Activated naive CD4-positive, alpha-beta T cell treated with anti-CD3 and anti-CD28 coated beads for 36 hours (primary cell): ENCODE results near the gene RAD9A. TPM values are rescaled to one million over a fixed set of nuclear protein-coding genes. Genes with fewer than 3 reads are reported as not detected.

Experiments
- CTCF ChIA-PET: fragments of 350-600 bp; sonication (Branson Sonifier 250); formaldehyde crosslinking; loops from one replicate; lab custom pipeline; 2021; ENCODE audit warnings: antibody characterized with exemption; lab: Charles Lee
- DNase-seq: peaks from one replicate; pipeline ENCODE4 v3.0.0-alpha.2; 2020
- H3K27ac Mint-ChIP-seq: one replicate; pipeline ENCODE4 v1.8.0; 2021; ENCODE audit warnings: mild to moderate bottlenecking, mixed read lengths
- H3K27me3 Mint-ChIP-seq: one replicate; pipeline ENCODE4 v1.8.0; 2021; ENCODE audit warnings: low read depth, mixed read lengths
- H3K36me3 Mint-ChIP-seq: one replicate; pipeline ENCODE4 v1.8.0; 2021; ENCODE audit warnings: low read depth, mixed read lengths
- H3K4me1 Mint-ChIP-seq: one replicate; pipeline ENCODE4 v1.8.0; 2021; ENCODE audit warnings: low read depth, mixed read lengths
- H3K4me3 Mint-ChIP-seq: one replicate; pipeline ENCODE4 v1.8.0; 2021; ENCODE audit warnings: mild to moderate bottlenecking, moderate library complexity, mixed read lengths
- H3K9me3 Mint-ChIP-seq: one replicate; pipeline ENCODE4 v1.8.0; 2021; ENCODE audit warnings: mixed read lengths
- intact Hi-C: fragments of 100-400 bp; cut with micrococcal nuclease; formaldehyde crosslinking; loops from one replicate; pipeline ENCODE4 v1.15.1; 2023
- total RNA-seq, 2 experiments: library from RNA; stranded (reverse); gene quantifications; one replicate each; pipeline ENCODE4 v1.2.3, GENCODE V29; 2021

Gene RAD9A
- total RNA-seq, 2 experiments from 2014 or later, result 29.5 to 30.7 TPM

- Mint-ChIP-seq H3K27me3 (no peaks in the 10 kb centered on the region), H3K9me3 (no peaks in the 10 kb centered on the region), H3K27ac (peak overlapping the region; percentile 62), H3K36me3 (peaks cover 19% of the 10 kb centered on the region), H3K4me3 (peak overlapping the region; percentile 60), H3K4me1 (peaks cover 74% of the 10 kb centered on the region)
- no peak for DNase-seq
- CTCF ChIA-PET, result no interaction called here
- intact Hi-C loops, result no loop called here
Observed at GRCh38 chr11:67442504-67443404, 51.0 kb downstream of the RAD9A start.

DNA sequence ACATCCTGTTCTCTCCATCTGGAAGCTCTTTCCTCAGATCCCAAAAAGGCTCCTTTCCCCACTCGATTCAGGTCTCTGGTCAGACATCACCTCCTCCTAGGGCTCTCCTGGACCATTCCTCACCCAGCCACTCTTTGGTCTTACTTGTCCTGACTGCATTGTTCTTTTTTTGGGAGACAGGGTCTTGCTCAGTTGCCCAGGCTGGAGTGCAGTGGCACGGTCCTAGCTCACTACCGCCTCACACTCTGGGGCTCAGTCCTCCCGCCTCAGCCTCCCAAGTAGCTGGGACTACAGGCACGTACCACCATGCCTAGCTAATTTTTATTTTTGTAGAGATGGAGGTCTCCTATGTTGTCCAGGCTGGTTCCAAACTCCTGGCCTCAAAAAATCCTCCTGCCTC lies 53.7 kb downstream of the RAD9A start:
- DNase-seq, result no peak
- CTCF ChIA-PET, result no interaction called here
- peaks cover 74% of the 10 kb centered on the region for H3K4me1 Mint-ChIP-seq
- no peaks in the 10 kb centered on the region for H3K36me3 Mint-ChIP-seq
- no peak overlapping the region for H3K4me3 Mint-ChIP-seq
- H3K27me3 Mint-ChIP-seq, result no peaks in the 10 kb centered on the region
- no peaks in the 10 kb centered on the region for H3K9me3 Mint-ChIP-seq
- intact Hi-C loops, result no loop called here
- peak overlapping the region; percentile 84 for H3K27ac Mint-ChIP-seq

Other genes with a start within 250 kb of the RAD9A start
- 100 to 1,000 TPM; 293 to 295 TPM for gene GRK2, start 125.5 kb upstream of the RAD9A start, total RNA-seq
- gene ANKRD13D, start 102.7 kb upstream of the RAD9A start, total RNA-seq, result 10 to 100 TPM; 56.2 to 61.9 TPM
- 1 to 10 TPM; 4.1 to 5.4 TPM for gene SSH3, start 88.5 kb upstream of the RAD9A start, total RNA-seq
- gene POLD4, start 38.4 kb upstream of the RAD9A start, total RNA-seq, result 10 to 100 TPM; 40.7 to 42.0 TPM
- not detected for gene CLCF1, start 18.4 kb upstream of the RAD9A start, total RNA-seq
- gene PPP1CA, start 9.9 kb downstream of the RAD9A start, total RNA-seq, result 100 to 1,000 TPM; 202 to 204 TPM
- 10 to 100 TPM; 73.7 to 81.4 TPM for gene TBC1D10C, start 12.1 kb downstream of the RAD9A start, total RNA-seq
- gene CARNS1, start 23.7 kb downstream of the RAD9A start, total RNA-seq, result 1 to 10 TPM in 1 of 2 experiments, under 1 TPM in 1; 0.91 to 2.0 TPM
- 10 to 100 TPM; 50.7 to 51.2 TPM for gene RPS6KB2, start 36.5 kb downstream of the RAD9A start, total RNA-seq
- gene PTPRCAP, start 45.7 kb downstream of the RAD9A start, total RNA-seq, result 10 to 100 TPM; 56.8 to 62.4 TPM
- gene CORO1B, start 51.5 kb downstream of the RAD9A start, total RNA-seq, result 100 to 1,000 TPM; 298 to 305 TPM
- gene GPR152, start 60.7 kb downstream of the RAD9A start, total RNA-seq, result not detected
- gene CABP4, start 63.4 kb downstream of the RAD9A start, total RNA-seq, result 1 to 10 TPM; 1.4 to 2.3 TPM
- 10 to 100 TPM; 52.6 to 56.1 TPM for gene TMEM134, start 77.3 kb downstream of the RAD9A start, total RNA-seq
- 100 to 1,000 TPM; 163 to 166 TPM for gene AIP, start 91.0 kb downstream of the RAD9A start, total RNA-seq
- 100 to 1,000 TPM; 112 to 127 TPM for gene PITPNM1, start 113.4 kb downstream of the RAD9A start, total RNA-seq
- gene CDK2AP2, start 116.2 kb downstream of the RAD9A start, total RNA-seq, result 10 to 100 TPM; 53.7 to 55.1 TPM
- not detected for gene CABP2, start 131.5 kb downstream of the RAD9A start, total RNA-seq
- 100 to 1,000 TPM; 398 to 403 TPM for gene GSTP1, start 191.8 kb downstream of the RAD9A start, total RNA-seq
- gene NDUFV1, start 214.9 kb downstream of the RAD9A start, total RNA-seq, result 100 to 1,000 TPM; 347 to 356 TPM
- 10 to 100 TPM; 29.7 to 30.4 TPM for gene NUDT8, start 238.0 kb downstream of the RAD9A start, total RNA-seq
- not detected for gene TBX10, start 247.8 kb downstream of the RAD9A start, total RNA-seq